AG09319 (cell line): Measurements from ENCODE around the gene ACSM5.
"Not testable (repeated sequence)": the region's sequence is repeated elsewhere in the genome, so short reads cannot be mapped to it uniquely, and the experiment has no call there.

Experiments used
- DNase-seq: peaks from one replicate; pipeline ENCODE4 v3.0.0-alpha.2; 2010; ENCODE audit warnings: low read depth; ENCODE audit errors: extremely low read depth
- CTCF ChIP-seq: IDR thresholded peaks from 2 replicates; pipeline ENCODE4 v1.5.1; 2011; ENCODE audit warnings: low read depth, mild to moderate bottlenecking, inconsistent platforms, low read length, moderate library complexity

ACSM5 gene

GRCh38 chr16:20470732-20471131 is 61.4 kb downstream of the ACSM5 start:
- DNase-seq, result not testable (repeated sequence)

GRCh38 chr16:20477188-20477744 is 67.9 kb downstream of the ACSM5 start:
- not testable (repeated sequence) for DNase-seq

DNA sequence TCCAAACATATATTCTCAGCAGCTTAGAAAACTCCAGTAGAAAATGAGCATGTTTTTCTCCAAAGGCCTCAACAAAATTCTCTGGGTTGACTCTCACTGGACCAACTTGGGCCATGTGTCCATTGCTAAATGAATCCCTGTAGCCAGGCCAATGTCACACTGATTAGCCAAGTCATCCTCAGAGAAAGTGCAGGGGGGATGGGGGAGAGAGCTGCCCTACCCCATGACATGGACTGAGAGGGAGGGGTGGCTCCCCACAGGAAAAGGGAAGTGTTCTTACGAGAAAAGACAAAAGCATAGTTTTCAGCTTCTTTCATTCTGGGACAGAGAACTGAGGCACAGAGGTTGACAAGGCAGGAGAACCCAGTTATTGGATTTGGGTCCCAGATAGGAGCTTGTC is 74.7 kb downstream of the ACSM5 start:
- DNase-seq, result not testable (repeated sequence)

GRCh38 chr16:20484726-20485125 is 75.4 kb downstream of the ACSM5 start:
- TF ChIP-seq CTCF, result no peak
- DNase-seq, result no peak

DNA sequence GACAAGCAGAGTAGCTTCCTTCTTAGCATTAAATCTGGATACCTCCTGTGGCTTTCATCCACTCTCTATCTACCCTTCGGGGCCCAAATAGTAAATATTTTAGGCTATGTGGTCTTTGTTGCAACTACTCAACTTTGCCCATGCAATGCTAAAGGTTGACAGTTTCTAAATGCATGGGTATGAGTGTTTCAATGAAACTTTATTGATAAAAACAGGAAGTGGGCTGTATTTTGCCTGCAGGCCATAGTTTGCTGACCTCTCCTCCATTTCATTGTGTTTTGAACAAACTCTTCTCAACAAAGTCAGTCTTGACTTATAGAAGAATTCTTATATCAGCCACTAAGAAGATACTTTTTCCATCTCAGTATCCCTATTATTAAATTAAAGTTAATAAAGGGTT is 76.1 kb downstream of the ACSM5 start:
- DNase-seq, result no peak
- TF ChIP-seq CTCF, result no peak
